Measurements from ENCODE around the gene LRRC4C.

- no peak for TF ChIP-seq TCF3 (IDR thresholded peaks at IDR 0.05; ENCODE audit: borderline replicate concordance, insufficient read depth, low read depth, low read length)
- no peak for TF ChIP-seq ESRRA (IDR thresholded peaks at IDR 0.05; ENCODE audit: low read length)
Measured at GRCh38 chr11:41247621-41248020, 211.8 kb downstream of the LRRC4C start.
